Hematopoietic multipotent progenitor cell treated with erythropoietin and hydrocortisone succinate and interleukin-3 and kit ligand, for 6 days (in vitro differentiated cells): ENCODE data around the gene ENTREP1.
A peak's percentile ranks its signal among the peaks of the same experiment; 100 is the strongest.

Experiments
- DNase-seq: peaks from one replicate; pipeline ENCODE4 v3.0.0-alpha.2; 2015

ENTREP1 gene

GRCh38 chr9:69322256-69322655 lies 2.8 kb upstream of the ENTREP1 start:
- DNase-seq, result no peak

- no peak for DNase-seq
Measured at GRCh38 chr9:69323861-69324260, 1.2 kb upstream of the ENTREP1 start.

DNA sequence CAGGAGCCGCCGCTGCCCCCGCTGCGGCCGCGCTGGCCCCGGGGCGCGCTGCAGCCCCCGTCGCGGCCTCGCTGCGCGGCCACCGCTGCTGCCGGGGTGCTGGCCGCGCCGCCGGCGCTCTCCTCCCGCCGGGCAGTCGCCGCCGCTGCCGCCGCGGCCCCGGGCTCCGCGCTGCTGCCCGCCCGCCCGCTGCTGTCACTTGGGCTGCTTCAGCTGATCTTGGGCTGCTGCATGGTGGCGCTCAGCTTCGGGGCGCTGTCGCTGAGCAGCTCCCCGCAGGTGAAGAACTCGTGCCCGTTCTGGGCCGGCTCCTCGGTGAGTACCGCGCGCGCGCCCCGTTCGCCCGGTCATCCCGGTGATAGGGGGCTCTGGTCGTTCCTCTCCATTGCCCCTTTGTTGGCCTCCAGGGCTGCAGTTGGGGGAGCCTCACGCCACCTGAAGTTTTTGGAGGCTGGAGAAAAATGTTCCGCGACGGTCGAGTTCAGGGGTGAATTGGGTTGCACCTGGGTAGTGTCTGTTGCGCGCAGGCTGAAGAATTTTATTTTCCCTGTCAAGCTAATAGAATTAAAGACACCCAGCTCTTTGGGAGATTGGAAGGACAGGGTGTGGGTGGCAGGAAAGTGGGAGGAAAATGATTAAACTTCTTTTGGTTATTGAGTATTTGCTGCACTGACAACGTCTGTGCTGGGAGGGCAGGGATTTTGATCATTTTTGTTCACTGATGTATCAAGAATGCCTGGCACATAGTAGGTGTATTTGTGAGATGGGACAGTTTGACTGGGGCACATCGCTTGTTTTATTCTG lies 596 bp downstream of the ENTREP1 start:
- peak; percentile 22 for DNase-seq

GRCh38 chr9:69326261-69326660 lies 1.2 kb downstream of the ENTREP1 start:
- no peak for DNase-seq

GRCh38 chr9:69330580-69330979 lies 5.6 kb downstream of the ENTREP1 start:
- no peak for DNase-seq

GRCh38 chr9:69331444-69331843 lies 6.4 kb downstream of the ENTREP1 start:
- DNase-seq, result no peak

GRCh38 chr9:69332067-69332685 lies 7.2 kb downstream of the ENTREP1 start:
- no peak for DNase-seq

DNA sequence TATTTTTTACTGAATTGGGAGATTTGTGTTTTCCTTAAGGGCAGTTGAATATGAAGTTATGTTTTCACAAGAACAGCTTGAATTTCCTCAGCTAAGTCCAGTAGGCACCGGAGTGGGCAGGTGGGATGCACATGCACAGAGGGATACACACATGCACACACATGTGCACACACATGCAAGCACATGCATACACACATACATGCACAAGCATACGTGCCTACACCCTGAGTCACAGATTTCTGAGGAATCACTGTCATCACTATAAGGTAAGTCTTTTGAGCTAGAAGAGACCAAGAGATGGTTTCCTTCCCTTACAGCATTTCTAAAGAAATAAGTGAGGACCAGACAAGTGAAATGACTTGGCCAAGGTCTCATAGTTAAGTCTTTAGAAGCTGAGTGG lies 8.7 kb downstream of the ENTREP1 start:
- DNase-seq, result no peak

DNA sequence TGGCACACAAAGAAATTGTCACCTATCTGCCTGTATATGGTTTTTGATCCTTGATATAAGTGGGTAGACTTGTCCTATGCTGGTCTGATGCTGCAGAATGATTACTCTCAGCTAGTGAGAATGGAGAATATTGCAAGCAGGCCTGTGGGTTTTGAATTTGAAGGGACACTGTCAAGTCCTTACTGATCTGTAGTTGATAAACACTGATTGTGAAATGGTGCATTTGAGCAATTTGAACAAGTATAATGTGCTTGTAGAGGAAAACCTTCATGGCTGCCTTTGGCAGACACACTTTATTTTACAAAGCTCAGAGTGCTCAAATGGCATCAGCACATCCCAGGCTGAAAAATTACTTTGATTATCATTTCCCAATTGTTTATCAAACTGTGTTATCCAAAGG lies 9.3 kb downstream of the ENTREP1 start:
- peak; percentile 13 for DNase-seq

- no peak for DNase-seq
Measured at GRCh38 chr9:69339620-69340019, 14.6 kb downstream of the ENTREP1 start.

DNA sequence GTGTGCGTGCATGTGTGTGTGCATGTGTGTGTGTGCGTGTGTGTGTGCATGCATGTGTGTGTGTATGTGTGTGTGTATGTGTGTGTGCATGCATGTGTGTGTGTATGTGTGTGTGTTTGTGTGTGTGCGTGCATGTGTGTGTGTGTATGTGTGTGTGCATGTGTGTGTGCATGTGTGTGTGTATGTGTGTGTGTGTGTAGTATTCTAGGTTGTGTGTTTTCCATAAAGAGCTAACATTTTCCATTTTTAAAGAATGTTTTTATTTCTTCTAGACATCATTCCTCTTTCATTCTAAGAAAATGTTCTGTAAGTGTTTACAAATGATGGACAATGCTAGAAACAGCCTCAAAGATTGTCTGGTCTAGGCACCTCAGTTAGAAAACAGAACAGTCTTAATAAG lies 15.6 kb downstream of the ENTREP1 start:
- DNase-seq, result no peak

GRCh38 chr9:69342769-69343168 lies 17.8 kb downstream of the ENTREP1 start:
- no peak for DNase-seq

- no peak for DNase-seq
Measured at GRCh38 chr9:69344459-69344858, 19.4 kb downstream of the ENTREP1 start.

DNA sequence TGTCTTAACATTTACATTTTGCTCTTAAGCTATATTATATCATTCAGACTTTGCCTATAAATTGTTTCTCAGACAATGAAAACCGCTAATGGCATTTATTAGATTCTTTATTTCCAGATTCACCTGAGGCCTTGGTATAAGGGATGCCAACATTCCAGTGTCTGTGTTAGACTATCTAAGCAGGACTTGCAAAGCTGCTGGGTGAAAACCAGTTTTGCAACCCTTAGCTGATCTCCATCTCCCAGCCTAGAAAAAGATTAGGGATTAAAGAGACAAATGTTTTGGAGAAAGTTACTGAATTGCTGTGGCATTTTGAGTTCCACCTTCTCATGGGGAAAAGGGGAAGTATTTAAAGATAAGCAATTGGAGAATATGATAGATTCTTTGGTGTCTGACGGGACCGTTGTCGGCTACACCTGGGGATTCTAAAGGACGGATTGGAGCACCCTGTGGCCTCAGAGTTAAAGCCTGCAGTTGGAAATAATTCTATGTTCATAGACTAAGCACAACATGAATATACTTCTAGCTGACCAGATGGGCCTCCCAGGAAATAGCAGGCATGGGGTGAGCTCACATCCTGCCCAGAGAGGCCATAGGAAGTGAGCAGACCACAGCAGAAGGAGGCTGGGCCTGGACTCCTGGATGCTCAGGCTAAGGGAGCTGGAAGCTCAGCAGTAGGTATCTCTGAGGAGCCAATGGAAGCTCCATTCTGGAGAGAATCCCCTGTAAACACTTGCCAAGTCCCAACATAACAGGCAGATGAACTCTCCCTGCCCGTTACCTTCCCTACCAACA lies 21.8 kb downstream of the ENTREP1 start:
- DNase-seq, result no peak

- no peak for DNase-seq
Measured at GRCh38 chr9:69347607-69348006, 22.6 kb downstream of the ENTREP1 start.

DNA sequence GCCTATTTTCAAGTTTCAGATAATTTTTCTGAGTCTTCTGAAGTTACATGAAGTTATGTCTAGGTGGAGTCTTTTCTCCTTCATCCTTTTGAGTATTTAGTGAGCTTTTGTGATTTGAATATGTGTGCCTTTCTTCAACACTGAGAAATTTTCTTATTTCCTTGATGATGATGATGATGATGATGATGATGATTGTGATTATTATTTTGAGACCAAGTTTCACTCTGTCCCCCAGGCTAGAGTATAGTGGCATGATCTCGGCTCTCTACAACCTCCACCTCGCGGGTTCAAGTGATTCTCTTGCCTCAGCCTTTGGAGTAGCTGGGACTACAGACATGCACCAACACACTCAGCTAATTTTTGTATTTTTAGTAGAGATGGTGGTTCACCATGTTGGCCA lies 26.2 kb downstream of the ENTREP1 start:
- no peak for DNase-seq

DNA sequence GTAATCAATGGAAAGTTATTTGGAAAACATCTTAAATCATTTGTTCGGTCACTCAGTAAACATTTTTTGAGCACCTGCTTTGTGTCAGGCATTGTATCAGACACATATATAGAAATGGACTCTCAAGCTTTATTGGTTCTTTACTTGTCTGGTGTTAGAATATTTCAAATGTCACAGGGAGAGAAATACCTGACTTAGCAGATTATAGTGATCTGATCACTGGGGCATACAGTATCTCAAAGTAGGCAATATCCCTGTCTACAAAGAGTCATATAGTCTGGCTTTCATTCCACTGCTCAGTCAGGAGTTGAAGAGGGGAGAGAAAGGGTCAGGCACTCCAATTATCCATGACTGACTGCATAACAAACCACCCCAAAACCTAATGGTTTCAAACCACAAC lies 30.2 kb downstream of the ENTREP1 start:
- no peak for DNase-seq

DNA sequence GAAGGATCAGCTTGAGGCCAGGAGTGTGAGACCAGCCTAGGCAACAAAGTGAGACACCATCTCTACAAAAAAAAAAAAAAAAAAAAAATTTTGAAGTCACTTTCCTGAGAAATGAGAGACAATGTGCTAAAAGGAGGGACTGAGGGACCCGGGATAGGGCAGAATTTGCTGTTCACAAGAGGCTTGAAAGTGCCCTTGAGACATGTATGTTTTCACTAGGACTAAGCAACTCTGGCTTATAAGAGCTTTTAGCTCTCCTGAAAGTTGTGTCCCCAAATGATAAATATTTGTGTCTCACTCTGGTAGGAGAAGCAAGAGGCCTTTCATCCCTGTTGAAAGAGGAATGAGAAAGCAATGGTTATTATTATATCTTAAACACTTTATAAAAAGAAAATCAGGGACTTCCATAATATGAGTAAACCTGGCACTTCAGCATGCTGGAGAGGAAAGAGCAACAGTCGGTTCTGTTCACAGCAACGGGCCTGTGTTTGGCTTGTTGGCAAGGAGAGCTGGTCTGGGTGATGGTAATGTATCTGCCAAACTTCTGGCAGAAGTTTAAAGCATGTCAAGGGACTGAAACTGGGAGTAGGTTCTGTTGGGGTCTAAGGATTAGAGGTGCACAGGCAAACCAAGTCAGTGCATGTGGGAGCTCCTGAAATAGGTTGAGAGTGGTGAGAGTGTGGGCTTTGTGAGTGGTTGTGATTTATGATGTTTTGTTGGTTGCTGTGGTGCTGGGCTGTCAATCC lies 32.2 kb downstream of the ENTREP1 start:
- DNase-seq, result no peak

DNA sequence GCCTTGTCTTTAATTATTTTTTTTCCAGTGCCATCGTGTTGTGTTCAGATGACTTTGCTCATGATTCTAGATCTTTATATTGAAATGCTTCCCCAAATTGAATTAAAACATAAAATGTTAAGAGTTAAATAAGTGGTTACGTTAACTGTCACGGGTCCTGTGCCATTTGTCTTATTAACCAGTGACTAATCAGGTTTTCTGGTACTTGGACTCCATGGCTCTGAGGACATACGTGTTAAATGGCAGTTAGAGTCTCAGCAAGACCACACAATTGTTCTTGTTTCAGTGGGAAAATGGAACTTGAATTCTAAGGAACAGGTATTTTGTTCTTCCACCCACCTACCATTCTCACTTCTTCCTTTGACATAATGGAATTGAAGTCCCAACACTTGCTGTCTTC lies 32.8 kb downstream of the ENTREP1 start:
- DNase-seq, result no peak

- DNase-seq, result no peak
Measured at GRCh38 chr9:69363191-69363590, 38.2 kb downstream of the ENTREP1 start.

GRCh38 chr9:69364510-69365150 lies 39.6 kb downstream of the ENTREP1 start:
- no peak for DNase-seq

GRCh38 chr9:69370430-69370829 lies 45.4 kb downstream of the ENTREP1 start:
- no peak for DNase-seq

- no peak for DNase-seq
Measured at GRCh38 chr9:69371001-69371400, 46.0 kb downstream of the ENTREP1 start.
